H9 (cell line): Measurements from ENCODE around the gene LSP1. TPM values are rescaled to one million over a fixed set of nuclear protein-coding genes. Genes with fewer than 3 reads are reported as not detected.
A peak's percentile ranks its signal among the peaks of the same experiment; 100 is the strongest.

Experiments
- DNase-seq: peaks from one replicate; pipeline ENCODE4 v3.0.0-alpha.2; 2017
- H2AFZ ChIP-seq: one replicate; pipeline ENCODE4 v1.6.1; 2013; ENCODE audit warnings: mild to moderate bottlenecking, low read length, control low read depth, moderate library complexity
- H2AK5ac ChIP-seq: 2 replicates; pipeline ENCODE4 v1.6.1; 2013; ENCODE audit warnings: low read length, control low read depth, mixed read lengths; ENCODE audit not compliant: insufficient read length
- H2BK120ac ChIP-seq: one replicate; pipeline ENCODE4 v1.6.1; 2013; ENCODE audit warnings: low read depth, mild to moderate bottlenecking, low read length, control low read depth, inconsistent platforms; ENCODE audit not compliant: poor library complexity, severe bottlenecking
- H2BK12ac ChIP-seq: 2 replicates; pipeline ENCODE4 v1.6.1; 2013; ENCODE audit warnings: low read length, control low read depth, mixed read lengths, low read depth; ENCODE audit not compliant: insufficient read length
- H2BK15ac ChIP-seq: 2 replicates; pipeline ENCODE4 v1.6.1; 2013; ENCODE audit warnings: low read depth, low read length, control low read depth
- H2BK20ac ChIP-seq: one replicate; pipeline ENCODE4 v1.6.1; 2013; ENCODE audit warnings: low read depth, mild to moderate bottlenecking, low read length, control low read depth, inconsistent platforms; ENCODE audit not compliant: poor library complexity, severe bottlenecking
- H2BK5ac ChIP-seq: 2 replicates; pipeline ENCODE4 v1.6.1; 2013; ENCODE audit warnings: low read length, control low read depth, mixed read lengths; ENCODE audit not compliant: insufficient read length
- H3K14ac ChIP-seq: 2 replicates; pipeline ENCODE4 v1.6.1; 2013; ENCODE audit warnings: low read length, control low read depth; ENCODE audit not compliant: insufficient read depth
- H3K18ac ChIP-seq: 2 replicates; pipeline ENCODE4 v1.6.1; 2013; ENCODE audit warnings: low read depth, mild to moderate bottlenecking, mixed read lengths, low read length, control low read depth; ENCODE audit not compliant: insufficient read length
- H3K23ac ChIP-seq: 2 replicates; pipeline ENCODE4 v1.6.1; 2013; ENCODE audit warnings: low read length, control low read depth, mixed read lengths, low read depth; ENCODE audit not compliant: insufficient read length
- H3K23me2 ChIP-seq: 2 replicates; pipeline ENCODE4 v1.6.1; 2013; ENCODE audit warnings: low read depth, mild to moderate bottlenecking, mixed read lengths, low read length, control low read depth; ENCODE audit not compliant: insufficient read length, poor library complexity, severe bottlenecking
- H3K27ac ChIP-seq: 2 replicates; pipeline ENCODE4 v1.5.1; 2013; ENCODE audit warnings: low read length, control low read depth, mixed read lengths, low read depth; ENCODE audit not compliant: insufficient read length
- H3K27me3 ChIP-seq: 2 replicates; pipeline ENCODE4 v1.6.1; 2013; ENCODE audit warnings: low read length, control low read depth, inconsistent platforms; ENCODE audit not compliant: insufficient read depth
- H3K4ac ChIP-seq: 2 replicates; pipeline ENCODE4 v1.6.1; 2013; ENCODE audit warnings: low read depth, mild to moderate bottlenecking, control low read depth, inconsistent platforms, low read length, moderate library complexity
- H3K4me1 ChIP-seq: 2 replicates; pipeline ENCODE4 v1.6.1; 2013; ENCODE audit warnings: low read length, control low read depth, inconsistent platforms; ENCODE audit not compliant: insufficient read depth
- H3K4me2 ChIP-seq: 2 replicates; pipeline ENCODE4 v1.6.1; 2013; ENCODE audit warnings: low read length, control low read depth, mixed read lengths; ENCODE audit not compliant: insufficient read length, insufficient read depth
- H3K56ac ChIP-seq: 2 replicates; pipeline ENCODE4 v1.6.1; 2013; ENCODE audit warnings: low read depth, mild to moderate bottlenecking, mixed read lengths, low read length, control low read depth; ENCODE audit not compliant: insufficient read length
- H3K79me1 ChIP-seq: 2 replicates; pipeline ENCODE4 v1.6.1; 2013; ENCODE audit warnings: low read depth, mild to moderate bottlenecking, moderate library complexity, low read length, control low read depth, inconsistent platforms; ENCODE audit not compliant: insufficient read depth, poor library complexity, severe bottlenecking
- H3K79me2 ChIP-seq: 2 replicates; pipeline ENCODE4 v1.6.1; 2013; ENCODE audit warnings: low read length, control low read depth, inconsistent platforms; ENCODE audit not compliant: insufficient read depth
- H3K9ac ChIP-seq: 2 replicates; pipeline ENCODE4 v1.6.1; 2013; ENCODE audit warnings: low read length, control low read depth, mixed read lengths; ENCODE audit not compliant: insufficient read length; ENCODE audit errors: extremely low read depth
- H3K9me3 ChIP-seq: one replicate; pipeline ENCODE4 v1.6.1; 2013; ENCODE audit warnings: low read depth, low read length, inconsistent platforms; ENCODE audit not compliant: control insufficient read depth
- H3T11ph ChIP-seq: one replicate; pipeline ENCODE4 v1.6.1; 2013; ENCODE audit warnings: mild to moderate bottlenecking, low read length, control low read depth, inconsistent platforms
- H4K20me1 ChIP-seq: one replicate; pipeline ENCODE4 v1.6.1; 2013; ENCODE audit not compliant: control insufficient read depth, insufficient read length, insufficient read depth
- H4K5ac ChIP-seq: 2 replicates; pipeline ENCODE4 v1.6.1; 2013; ENCODE audit warnings: low read depth, mild to moderate bottlenecking, mixed read lengths, low read length, control low read depth; ENCODE audit not compliant: insufficient read length
- H4K8ac ChIP-seq: replicated peaks from 2 replicates; pipeline ENCODE4 v1.6.1; 2013; ENCODE audit warnings: low read length, control low read depth, mixed read lengths, low read depth; ENCODE audit not compliant: insufficient read length
- H4K91ac ChIP-seq: 2 replicates; pipeline ENCODE4 v1.6.1; 2013; ENCODE audit warnings: low read depth, mild to moderate bottlenecking, moderate library complexity, mixed read lengths, low read length, control low read depth; ENCODE audit not compliant: insufficient read length
- H3K27ac Mint-ChIP-seq, 3 experiments: 2 replicates in 2 of 3; 3 replicates in 1 of 3; pipeline ENCODE4 v1.8.0; 2020 to 2021; ENCODE audit warnings: mixed read lengths in 3 of 3, mild to moderate bottlenecking in 1 of 3, moderate library complexity in 1 of 3
- H3K27me3 Mint-ChIP-seq: 2 replicates; pipeline ENCODE4 v1.8.0; 2021; ENCODE audit warnings: low read depth, mild to moderate bottlenecking, moderate library complexity, mixed read lengths
- H3K36me3 Mint-ChIP-seq, 3 experiments: 2 replicates in 2 of 3; 3 replicates in 1 of 3; pipeline ENCODE4 v1.8.0; 2020 to 2021; ENCODE audit warnings: low read depth in 3 of 3, mixed read lengths in 3 of 3; ENCODE audit not compliant: insufficient read depth in 1 of 3
- H3K4me1 Mint-ChIP-seq, 2 experiments: 2 replicates each; pipeline ENCODE4 v1.8.0; 2020; ENCODE audit warnings: mixed read lengths in 2 of 2
- H3K4me3 Mint-ChIP-seq, 2 experiments: 2 replicates in 1 of 2; 3 replicates in 1 of 2; pipeline ENCODE4 v1.8.0; 2020 to 2021; ENCODE audit warnings: mild to moderate bottlenecking in 2 of 2, mixed read lengths in 2 of 2, moderate library complexity in 1 of 2
- H3K9me3 Mint-ChIP-seq, 2 experiments: 2 replicates in 1 of 2; 3 replicates in 1 of 2; pipeline ENCODE4 v1.8.0; 2020; ENCODE audit warnings: mild to moderate bottlenecking in 2 of 2, mixed read lengths in 2 of 2, moderate library complexity in 1 of 2
- WGBS: extraction: QIAGEN DNeasy Blood & Tissue Kit; methylation state at CpG from one replicate; pipeline ENCODE4 v1.1.7; 2013; ENCODE audit warnings: missing lambda C conversion rate, low lambda C conversion rate, mixed read lengths; ENCODE audit not compliant: insufficient read length; ENCODE audit errors: extremely low coverage; 5-methylcytosine and 5-hydroxymethylcytosine counted together
- total RNA-seq: library from RNA; stranded (reverse); gene quantifications from 2 replicates; pipeline ENCODE4 v1.2.1, GENCODE V29; 2021
- TF ChIP-seq, protein P1 (sequence below): fragments of 200-600 bp; sonication (generic); conservative IDR thresholded peaks from 3 replicates; pipeline ENCODE4 v1.8.0; 2021; ENCODE audit warnings: antibody characterized with exemption, mild to moderate bottlenecking

LSP1 gene
- total RNA-seq, 1 experiment from 2014 or later = not detected

DNA sequence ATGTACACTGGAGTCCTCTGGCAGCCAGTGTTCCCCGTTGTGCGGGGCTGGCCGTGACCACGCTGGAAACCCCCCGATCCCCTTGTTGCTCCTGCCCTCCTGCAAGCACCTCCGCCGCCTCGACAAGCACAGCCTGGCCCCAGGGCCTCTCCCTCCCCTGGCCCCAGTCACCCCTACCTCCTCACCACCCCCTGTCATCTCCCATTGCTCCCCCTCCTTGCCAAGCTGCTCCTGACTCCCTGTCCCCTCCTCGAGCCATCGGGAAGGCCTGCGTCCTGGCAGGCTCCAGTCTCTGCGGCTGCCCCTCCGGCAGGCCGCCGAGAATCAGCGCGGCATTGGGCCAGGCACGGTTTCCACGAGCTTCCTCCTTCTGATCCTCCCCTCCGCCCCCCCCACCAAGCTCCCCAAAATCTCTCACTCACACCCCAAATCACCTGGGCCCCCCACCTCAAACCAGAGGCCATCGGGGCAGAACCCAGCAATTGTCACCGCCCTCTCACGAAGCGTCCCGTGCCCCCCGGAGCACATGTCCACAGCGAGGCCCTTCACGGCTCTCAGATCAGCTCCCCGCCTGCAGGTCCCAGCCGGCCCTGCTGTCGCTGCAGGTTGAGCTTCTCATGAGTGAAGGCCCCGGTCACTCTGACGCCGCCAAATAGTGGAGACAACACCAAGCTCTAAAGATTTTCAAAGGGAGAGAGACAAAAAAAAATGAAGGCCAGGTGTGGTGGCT lies 5.7 kb upstream of the LSP1 start:
- Histone ChIP-seq H2BK15ac (no peak overlapping the region), H3K9me3 (no peaks in the 10 kb centered on the region), H4K8ac (no peak overlapping the region), H3K14ac (no peak overlapping the region; the same call in 1 of the 2 replicates), H3K23ac (no peak overlapping the region), H3K4me2 (no peak overlapping the region), H3K79me1 (no peaks in the 10 kb centered on the region), H3T11ph (no peak overlapping the region), H4K5ac (no peak overlapping the region), H2AFZ (no peak overlapping the region), H3K27ac (no peak overlapping the region), H3K4me1 (no peaks in the 10 kb centered on the region), H3K23me2 (no peaks in the 10 kb centered on the region), H2BK5ac (no peak overlapping the region), H2BK12ac (no peak overlapping the region), H2BK20ac (no peak overlapping the region), H4K91ac (no peak overlapping the region), H2BK120ac (no peak overlapping the region), H3K56ac (no peak overlapping the region), H3K18ac (no peak overlapping the region), H3K9ac (no peak overlapping the region), H3K4ac (no peak overlapping the region), H3K79me2 (no peaks in the 10 kb centered on the region), H4K20me1 (no peaks in the 10 kb centered on the region), H2AK5ac (no peak overlapping the region), H3K27me3 (no peaks in the 10 kb centered on the region)
- TF ChIP-seq, protein P1, sequence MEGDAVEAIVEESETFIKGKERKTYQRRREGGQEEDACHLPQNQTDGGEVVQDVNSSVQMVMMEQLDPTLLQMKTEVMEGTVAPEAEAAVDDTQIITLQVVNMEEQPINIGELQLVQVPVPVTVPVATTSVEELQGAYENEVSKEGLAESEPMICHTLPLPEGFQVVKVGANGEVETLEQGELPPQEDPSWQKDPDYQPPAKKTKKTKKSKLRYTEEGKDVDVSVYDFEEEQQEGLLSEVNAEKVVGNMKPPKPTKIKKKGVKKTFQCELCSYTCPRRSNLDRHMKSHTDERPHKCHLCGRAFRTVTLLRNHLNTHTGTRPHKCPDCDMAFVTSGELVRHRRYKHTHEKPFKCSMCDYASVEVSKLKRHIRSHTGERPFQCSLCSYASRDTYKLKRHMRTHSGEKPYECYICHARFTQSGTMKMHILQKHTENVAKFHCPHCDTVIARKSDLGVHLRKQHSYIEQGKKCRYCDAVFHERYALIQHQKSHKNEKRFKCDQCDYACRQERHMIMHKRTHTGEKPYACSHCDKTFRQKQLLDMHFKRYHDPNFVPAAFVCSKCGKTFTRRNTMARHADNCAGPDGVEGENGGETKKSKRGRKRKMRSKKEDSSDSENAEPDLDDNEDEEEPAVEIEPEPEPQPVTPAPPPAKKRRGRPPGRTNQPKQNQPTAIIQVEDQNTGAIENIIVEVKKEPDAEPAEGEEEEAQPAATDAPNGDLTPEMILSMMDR = no peak
- Mint-ChIP-seq H3K4me3 (no peak overlapping the region), H3K27me3 (peaks cover 27% of the 10 kb centered on the region), H3K9me3 (no peaks in the 10 kb centered on the region), H3K4me1 (peaks cover 2 to 7% of the 10 kb centered on the region in 2 experiments; a peak in 3 of 4 replicates), H3K27ac (peak overlapping the region in 2 of 3 experiments; percentile 57 to 89; a peak in 2 of 7 replicates), H3K36me3 (no peaks in the 10 kb centered on the region)
- WGBS = no CpG with 5 or more reads among the region's 34 CpGs
- DNase-seq = no peak
